ENCODE measurements around the gene PARN. TPM values are rescaled to one million over a fixed set of nuclear protein-coding genes. Genes with fewer than 3 reads are reported as not detected.
A peak's percentile ranks its signal among the peaks of the same experiment; 100 is the strongest.

The PARN gene
- total RNA-seq, 1 experiment from 2014 or later, result 42.5 TPM

DNA sequence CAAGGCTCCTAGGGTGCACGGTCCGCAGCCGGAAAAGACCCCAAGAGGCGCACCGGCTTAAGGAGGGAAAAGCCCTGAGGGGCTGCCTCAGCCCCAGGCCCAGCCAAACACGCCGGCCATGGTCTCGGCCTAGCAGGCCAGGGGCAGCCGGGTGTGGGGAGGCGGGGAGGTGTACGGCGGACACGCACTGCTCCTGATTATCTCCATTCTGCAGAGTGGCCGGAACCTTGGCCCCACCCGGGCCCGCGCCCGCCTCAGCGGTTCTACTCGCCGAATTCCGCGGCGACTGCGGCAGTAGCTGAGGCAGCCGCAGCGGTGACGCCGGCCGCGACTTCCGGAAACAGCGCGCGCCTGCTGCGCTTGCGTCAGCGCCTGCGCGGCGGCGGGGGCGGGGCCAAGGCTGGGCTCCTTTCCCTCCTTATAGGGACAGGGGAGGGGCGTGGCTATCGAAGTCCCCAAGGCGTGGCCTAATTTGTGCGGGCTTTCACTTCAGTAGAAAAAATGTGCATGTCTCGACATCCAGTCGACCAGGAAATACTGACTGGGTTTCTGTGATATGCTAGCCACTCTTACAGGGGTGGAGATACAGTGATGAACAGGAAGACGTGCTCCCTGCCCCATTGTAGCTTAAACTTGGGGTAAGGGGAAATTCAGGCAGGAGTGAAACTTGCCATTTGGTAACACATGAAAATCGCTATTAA, at the start of gene PARN (continued):
- TF ChIP-seq SIN3A (IDR thresholded peaks at IDR 0.05; ENCODE audit: low read depth) (peak; percentile 96), RAD21 (IDR thresholded peaks at IDR 0.05; ENCODE audit: low read depth) (no peak), POLR2A (IDR thresholded peaks at IDR 0.05; ENCODE audit: borderline replicate concordance, extremely low read depth, insufficient read depth, insufficient read length) (peak; percentile 80), YY1 (IDR thresholded peaks at IDR 0.05; ENCODE audit: extremely low read depth, insufficient replicate concordance, low read depth, low read length) (no peak), CBX3 (IDR thresholded peaks at IDR 0.05; ENCODE audit: low read depth) (peak; percentile 70; the same call in 1 of the 2 replicates), ELF1 (IDR thresholded peaks at IDR 0.05; ENCODE audit: borderline replicate concordance, low read depth) (peak; percentile 93), FOSL1 (IDR thresholded peaks at IDR 0.05; ENCODE audit: low read depth) (no peak), EZH2 (IDR thresholded peaks at IDR 0.05) (no peak), TCF7L2 (IDR thresholded peaks at IDR 0.05; ENCODE audit: borderline replicate concordance, extremely low read depth, insufficient read depth, insufficient read length) (no peak), SP1 (IDR thresholded peaks at IDR 0.05; ENCODE audit: low read depth) (peak; percentile 68)

DNA sequence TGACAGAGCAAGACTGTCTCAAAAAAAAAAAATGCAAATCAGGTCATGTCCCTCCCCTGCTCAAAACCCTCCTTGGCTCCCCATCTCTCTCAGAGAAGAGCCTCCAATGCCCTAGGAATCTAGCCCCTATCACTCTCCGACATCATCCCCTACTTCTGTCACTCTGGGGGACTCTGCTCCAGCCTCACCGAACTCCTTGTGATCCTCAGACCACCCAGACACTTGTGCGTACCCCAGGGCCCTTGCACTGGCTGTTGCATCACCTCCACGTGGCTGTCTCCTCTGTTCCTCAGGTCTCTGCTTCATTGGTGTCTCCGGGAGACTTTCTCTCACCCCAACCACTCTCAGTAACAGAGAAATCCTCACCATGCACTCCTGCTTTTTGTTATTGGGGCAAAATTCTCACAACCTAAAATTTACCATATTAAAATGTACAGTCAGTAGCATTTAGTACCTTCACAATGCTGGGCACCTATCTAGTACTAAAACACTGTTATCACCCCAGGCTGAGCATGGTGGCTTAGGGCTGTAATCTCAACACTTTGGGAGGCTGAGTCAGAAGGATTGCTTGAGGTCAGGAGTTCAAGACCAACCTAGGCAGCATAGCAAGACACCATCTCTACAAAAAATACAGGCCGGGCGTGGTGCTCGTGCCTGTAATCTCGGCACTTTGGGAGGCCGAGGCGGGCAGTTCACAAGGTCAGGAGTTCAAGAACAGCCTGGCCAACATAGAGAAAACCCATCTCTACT, 48.9 kb upstream of the PARN start:
- DNase-seq (ENCODE audit: low read depth, low spot score), result no peak
- Histone ChIP-seq H3K79me2 (ENCODE audit: insufficient read depth, low read length) (no peaks in the 10 kb centered on the region), H3K9me2 (ENCODE audit: insufficient read depth) (no peaks in the 10 kb centered on the region), H3K9me3 (ENCODE audit: control insufficient read depth in 1 of 2, insufficient read depth in 1 of 2, low read depth in 1 of 2, low read length in 2 of 2) (no peaks in the 10 kb centered on the region), H2AFZ (ENCODE audit: low read depth, low read length, poor library complexity, severe bottlenecking) (no peak overlapping the region), H3K4me2 (ENCODE audit: low read length) (no peak overlapping the region), H3K4me3 (replicated peaks in 1 of 2; ENCODE audit: low read depth in 1 of 2, low read length in 2 of 2) (no peak overlapping the region), H3K27me3 (ENCODE audit: insufficient read depth, low read length) (no peaks in the 10 kb centered on the region), H3K36me3 (ENCODE audit: control insufficient read depth in 1 of 2, insufficient read depth in 2 of 2, low read length in 2 of 2) (no peaks in the 10 kb centered on the region), H4K20me1 (ENCODE audit: insufficient read depth) (no peaks in the 10 kb centered on the region), H3K4me1 (ENCODE audit: control insufficient read depth in 1 of 2, insufficient read depth in 2 of 2, low read length in 2 of 2) (no peaks in the 10 kb centered on the region), H3K27ac (ENCODE audit: low read depth, low read length) (no peak overlapping the region), H3K9ac (ENCODE audit: low read length) (no peak overlapping the region)
- ChIA-PET POLR2A (no interaction called here), RAD21 (ENCODE audit: low non-redundant PET in 1 of 2, low total read pairs in 2 of 2, uncharacterized antibody in 2 of 2, unreplicated experiment in 2 of 2) (no interaction called here), CTCF (no interaction called here)
- intact Hi-C loops (cut with micrococcal nuclease), result no loop called here
- no TSS peak for BruUV-seq (replicated peaks)
- no peak for ATAC-seq
- TF ChIP-seq, protein P1, sequence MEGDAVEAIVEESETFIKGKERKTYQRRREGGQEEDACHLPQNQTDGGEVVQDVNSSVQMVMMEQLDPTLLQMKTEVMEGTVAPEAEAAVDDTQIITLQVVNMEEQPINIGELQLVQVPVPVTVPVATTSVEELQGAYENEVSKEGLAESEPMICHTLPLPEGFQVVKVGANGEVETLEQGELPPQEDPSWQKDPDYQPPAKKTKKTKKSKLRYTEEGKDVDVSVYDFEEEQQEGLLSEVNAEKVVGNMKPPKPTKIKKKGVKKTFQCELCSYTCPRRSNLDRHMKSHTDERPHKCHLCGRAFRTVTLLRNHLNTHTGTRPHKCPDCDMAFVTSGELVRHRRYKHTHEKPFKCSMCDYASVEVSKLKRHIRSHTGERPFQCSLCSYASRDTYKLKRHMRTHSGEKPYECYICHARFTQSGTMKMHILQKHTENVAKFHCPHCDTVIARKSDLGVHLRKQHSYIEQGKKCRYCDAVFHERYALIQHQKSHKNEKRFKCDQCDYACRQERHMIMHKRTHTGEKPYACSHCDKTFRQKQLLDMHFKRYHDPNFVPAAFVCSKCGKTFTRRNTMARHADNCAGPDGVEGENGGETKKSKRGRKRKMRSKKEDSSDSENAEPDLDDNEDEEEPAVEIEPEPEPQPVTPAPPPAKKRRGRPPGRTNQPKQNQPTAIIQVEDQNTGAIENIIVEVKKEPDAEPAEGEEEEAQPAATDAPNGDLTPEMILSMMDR (IDR thresholded peaks at IDR 0.05 in 2 of 3, conservative IDR thresholded peaks at IDR 0.05 in 1 of 3; ENCODE audit: borderline replicate concordance in 1 of 3, insufficient read depth in 1 of 3, low read depth in 2 of 3, low read length in 2 of 3), result no peak
- TF ChIP-seq, protein P2, sequence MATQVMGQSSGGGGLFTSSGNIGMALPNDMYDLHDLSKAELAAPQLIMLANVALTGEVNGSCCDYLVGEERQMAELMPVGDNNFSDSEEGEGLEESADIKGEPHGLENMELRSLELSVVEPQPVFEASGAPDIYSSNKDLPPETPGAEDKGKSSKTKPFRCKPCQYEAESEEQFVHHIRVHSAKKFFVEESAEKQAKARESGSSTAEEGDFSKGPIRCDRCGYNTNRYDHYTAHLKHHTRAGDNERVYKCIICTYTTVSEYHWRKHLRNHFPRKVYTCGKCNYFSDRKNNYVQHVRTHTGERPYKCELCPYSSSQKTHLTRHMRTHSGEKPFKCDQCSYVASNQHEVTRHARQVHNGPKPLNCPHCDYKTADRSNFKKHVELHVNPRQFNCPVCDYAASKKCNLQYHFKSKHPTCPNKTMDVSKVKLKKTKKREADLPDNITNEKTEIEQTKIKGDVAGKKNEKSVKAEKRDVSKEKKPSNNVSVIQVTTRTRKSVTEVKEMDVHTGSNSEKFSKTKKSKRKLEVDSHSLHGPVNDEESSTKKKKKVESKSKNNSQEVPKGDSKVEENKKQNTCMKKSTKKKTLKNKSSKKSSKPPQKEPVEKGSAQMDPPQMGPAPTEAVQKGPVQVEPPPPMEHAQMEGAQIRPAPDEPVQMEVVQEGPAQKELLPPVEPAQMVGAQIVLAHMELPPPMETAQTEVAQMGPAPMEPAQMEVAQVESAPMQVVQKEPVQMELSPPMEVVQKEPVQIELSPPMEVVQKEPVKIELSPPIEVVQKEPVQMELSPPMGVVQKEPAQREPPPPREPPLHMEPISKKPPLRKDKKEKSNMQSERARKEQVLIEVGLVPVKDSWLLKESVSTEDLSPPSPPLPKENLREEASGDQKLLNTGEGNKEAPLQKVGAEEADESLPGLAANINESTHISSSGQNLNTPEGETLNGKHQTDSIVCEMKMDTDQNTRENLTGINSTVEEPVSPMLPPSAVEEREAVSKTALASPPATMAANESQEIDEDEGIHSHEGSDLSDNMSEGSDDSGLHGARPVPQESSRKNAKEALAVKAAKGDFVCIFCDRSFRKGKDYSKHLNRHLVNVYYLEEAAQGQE (IDR thresholded peaks at IDR 0.05; ENCODE audit: low read depth), result no peak
- TF ChIP-seq ELF1 (IDR thresholded peaks at IDR 0.05; ENCODE audit: borderline replicate concordance, low read depth) (no peak), SRF (IDR thresholded peaks at IDR 0.05; ENCODE audit: low read depth) (no peak), EGR1 (IDR thresholded peaks at IDR 0.05; ENCODE audit: low read depth) (no peak), RAD21 (IDR thresholded peaks at IDR 0.05; ENCODE audit: low read depth) (no peak), POLR2A (IDR thresholded peaks at IDR 0.05; ENCODE audit: borderline replicate concordance, extremely low read depth, insufficient read depth, insufficient read length) (no peak)
- TF ChIP-seq, protein P3, sequence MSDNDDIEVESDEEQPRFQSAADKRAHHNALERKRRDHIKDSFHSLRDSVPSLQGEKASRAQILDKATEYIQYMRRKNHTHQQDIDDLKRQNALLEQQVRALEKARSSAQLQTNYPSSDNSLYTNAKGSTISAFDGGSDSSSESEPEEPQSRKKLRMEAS (IDR thresholded peaks at IDR 0.05), result no peak
